Measurements from ENCODE around the gene GORASP1. TPM values are rescaled to one million over a fixed set of nuclear protein-coding genes. Genes with fewer than 3 reads are reported as not detected.

The GORASP1 gene
- total and polyA plus RNA-seq, 4 donors, result 11.8 to 39.4 (median 19.3) TPM

DNA sequence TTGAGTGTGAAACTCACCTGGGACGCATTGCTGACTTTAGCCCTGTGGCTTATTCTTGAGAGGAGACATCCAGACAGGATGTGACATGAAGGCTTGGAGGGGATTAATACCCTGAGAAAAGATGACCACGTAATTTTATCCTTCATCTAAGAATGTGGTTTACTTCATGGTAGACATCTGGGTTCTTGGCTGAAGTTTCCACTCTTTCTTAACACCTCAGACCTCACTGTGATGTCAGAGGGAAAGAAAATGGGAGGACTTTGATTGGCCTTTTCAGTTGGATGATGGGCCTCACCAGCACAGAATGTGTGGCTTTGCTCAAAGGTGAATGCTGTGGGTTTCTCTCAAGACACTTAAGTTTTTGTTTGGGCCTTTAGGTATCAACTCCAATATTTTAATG lies 16.5 kb downstream of the GORASP1 start:
- Histone ChIP-seq H3K27ac (ENCODE audit: low read depth in 1 of 2, low read length in 2 of 2) (no peak overlapping the region), H3K36me3 (ENCODE audit: control insufficient read depth in 4 of 4, insufficient read depth in 3 of 4, low read depth in 1 of 4, low read length in 3 of 4) (peaks cover 7 to 76% (median 51%) of the 10 kb centered on the region in 4 donors), H3K27me3 (ENCODE audit: control insufficient read depth in 4 of 4, insufficient read depth in 4 of 4, low read length in 3 of 4) (no peaks in the 10 kb centered on the region), H3K9ac (ENCODE audit: low read depth in 1 of 2, low read length in 2 of 2) (no peak overlapping the region), H3K4me1 (ENCODE audit: control insufficient read depth in 4 of 4, insufficient read depth in 4 of 4, low read length in 3 of 4) (no peaks in the 10 kb centered on the region), H3K4me3 (ENCODE audit: low read depth in 1 of 3, low read length in 3 of 3) (no peak overlapping the region), H3K9me3 (ENCODE audit: control insufficient read depth in 4 of 4, low read length in 3 of 4) (no peaks in the 10 kb centered on the region)
- DNase-seq (ENCODE audit: low spot score), result no peak
- WGBS, result 93% methylated on average over 2 of the region's 2 CpGs
- TF ChIP-seq HNF4A (conservative IDR thresholded peaks at IDR 0.05) (no peak), RAD21 (IDR thresholded peaks at IDR 0.05) (no peak), NR2F2 (IDR thresholded peaks at IDR 0.05) (no peak)

DNA sequence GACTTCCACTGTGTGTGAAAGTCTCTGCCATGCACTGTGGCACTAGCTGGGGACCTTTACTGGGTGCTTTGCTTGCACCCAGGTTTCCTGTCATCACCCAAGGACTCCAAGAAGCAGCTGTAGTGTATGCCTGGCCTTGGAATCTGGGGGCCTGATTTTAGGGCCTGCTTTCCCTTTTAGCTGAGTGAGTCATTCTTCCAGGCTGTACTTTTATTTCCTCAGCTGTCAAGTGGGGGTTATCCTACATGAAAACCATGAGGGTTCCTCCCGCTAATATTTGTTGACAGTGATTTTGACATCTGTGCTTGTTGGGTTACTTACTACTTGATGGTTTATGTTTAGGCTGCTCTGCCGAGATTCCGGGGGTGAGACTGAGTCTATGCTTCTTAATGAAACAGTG lies 18.5 kb downstream of the GORASP1 start:
- Histone ChIP-seq H3K27ac (ENCODE audit: low read depth in 1 of 2, low read length in 2 of 2) (no peak overlapping the region), H3K27me3 (ENCODE audit: control insufficient read depth in 4 of 4, insufficient read depth in 4 of 4, low read length in 3 of 4) (no peaks in the 10 kb centered on the region), H3K9me3 (ENCODE audit: control insufficient read depth in 4 of 4, low read length in 3 of 4) (no peaks in the 10 kb centered on the region), H3K4me3 (ENCODE audit: low read depth in 1 of 3, low read length in 3 of 3) (no peak overlapping the region), H3K4me1 (ENCODE audit: control insufficient read depth in 4 of 4, insufficient read depth in 4 of 4, low read length in 3 of 4) (no peaks in the 10 kb centered on the region), H3K9ac (ENCODE audit: low read depth in 1 of 2, low read length in 2 of 2) (no peak overlapping the region), H3K36me3 (ENCODE audit: control insufficient read depth in 4 of 4, insufficient read depth in 3 of 4, low read depth in 1 of 4, low read length in 3 of 4) (peaks cover 8 to 71% (median 46%) of the 10 kb centered on the region in 4 donors)
- no peak for TF ChIP-seq TAF1 (conservative IDR thresholded peaks at IDR 0.05)
- TF ChIP-seq RAD21 (IDR thresholded peaks at IDR 0.05), result no peak
- TF ChIP-seq, protein P1, sequence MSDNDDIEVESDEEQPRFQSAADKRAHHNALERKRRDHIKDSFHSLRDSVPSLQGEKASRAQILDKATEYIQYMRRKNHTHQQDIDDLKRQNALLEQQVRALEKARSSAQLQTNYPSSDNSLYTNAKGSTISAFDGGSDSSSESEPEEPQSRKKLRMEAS (IDR thresholded peaks at IDR 0.05), result no peak
- no peak for TF ChIP-seq RXRA (IDR thresholded peaks at IDR 0.05)
- TF ChIP-seq, protein P2, sequence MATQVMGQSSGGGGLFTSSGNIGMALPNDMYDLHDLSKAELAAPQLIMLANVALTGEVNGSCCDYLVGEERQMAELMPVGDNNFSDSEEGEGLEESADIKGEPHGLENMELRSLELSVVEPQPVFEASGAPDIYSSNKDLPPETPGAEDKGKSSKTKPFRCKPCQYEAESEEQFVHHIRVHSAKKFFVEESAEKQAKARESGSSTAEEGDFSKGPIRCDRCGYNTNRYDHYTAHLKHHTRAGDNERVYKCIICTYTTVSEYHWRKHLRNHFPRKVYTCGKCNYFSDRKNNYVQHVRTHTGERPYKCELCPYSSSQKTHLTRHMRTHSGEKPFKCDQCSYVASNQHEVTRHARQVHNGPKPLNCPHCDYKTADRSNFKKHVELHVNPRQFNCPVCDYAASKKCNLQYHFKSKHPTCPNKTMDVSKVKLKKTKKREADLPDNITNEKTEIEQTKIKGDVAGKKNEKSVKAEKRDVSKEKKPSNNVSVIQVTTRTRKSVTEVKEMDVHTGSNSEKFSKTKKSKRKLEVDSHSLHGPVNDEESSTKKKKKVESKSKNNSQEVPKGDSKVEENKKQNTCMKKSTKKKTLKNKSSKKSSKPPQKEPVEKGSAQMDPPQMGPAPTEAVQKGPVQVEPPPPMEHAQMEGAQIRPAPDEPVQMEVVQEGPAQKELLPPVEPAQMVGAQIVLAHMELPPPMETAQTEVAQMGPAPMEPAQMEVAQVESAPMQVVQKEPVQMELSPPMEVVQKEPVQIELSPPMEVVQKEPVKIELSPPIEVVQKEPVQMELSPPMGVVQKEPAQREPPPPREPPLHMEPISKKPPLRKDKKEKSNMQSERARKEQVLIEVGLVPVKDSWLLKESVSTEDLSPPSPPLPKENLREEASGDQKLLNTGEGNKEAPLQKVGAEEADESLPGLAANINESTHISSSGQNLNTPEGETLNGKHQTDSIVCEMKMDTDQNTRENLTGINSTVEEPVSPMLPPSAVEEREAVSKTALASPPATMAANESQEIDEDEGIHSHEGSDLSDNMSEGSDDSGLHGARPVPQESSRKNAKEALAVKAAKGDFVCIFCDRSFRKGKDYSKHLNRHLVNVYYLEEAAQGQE (IDR thresholded peaks at IDR 0.05), result no peak
- TF ChIP-seq, protein P3, sequence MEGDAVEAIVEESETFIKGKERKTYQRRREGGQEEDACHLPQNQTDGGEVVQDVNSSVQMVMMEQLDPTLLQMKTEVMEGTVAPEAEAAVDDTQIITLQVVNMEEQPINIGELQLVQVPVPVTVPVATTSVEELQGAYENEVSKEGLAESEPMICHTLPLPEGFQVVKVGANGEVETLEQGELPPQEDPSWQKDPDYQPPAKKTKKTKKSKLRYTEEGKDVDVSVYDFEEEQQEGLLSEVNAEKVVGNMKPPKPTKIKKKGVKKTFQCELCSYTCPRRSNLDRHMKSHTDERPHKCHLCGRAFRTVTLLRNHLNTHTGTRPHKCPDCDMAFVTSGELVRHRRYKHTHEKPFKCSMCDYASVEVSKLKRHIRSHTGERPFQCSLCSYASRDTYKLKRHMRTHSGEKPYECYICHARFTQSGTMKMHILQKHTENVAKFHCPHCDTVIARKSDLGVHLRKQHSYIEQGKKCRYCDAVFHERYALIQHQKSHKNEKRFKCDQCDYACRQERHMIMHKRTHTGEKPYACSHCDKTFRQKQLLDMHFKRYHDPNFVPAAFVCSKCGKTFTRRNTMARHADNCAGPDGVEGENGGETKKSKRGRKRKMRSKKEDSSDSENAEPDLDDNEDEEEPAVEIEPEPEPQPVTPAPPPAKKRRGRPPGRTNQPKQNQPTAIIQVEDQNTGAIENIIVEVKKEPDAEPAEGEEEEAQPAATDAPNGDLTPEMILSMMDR (IDR thresholded peaks at IDR 0.05; ENCODE audit: low read depth, low read length, missing input control), result no peak
- TF ChIP-seq FOXA2 (IDR thresholded peaks at IDR 0.05), result no peak
- no peak for TF ChIP-seq HNF4A (conservative IDR thresholded peaks at IDR 0.05)
- TF ChIP-seq, protein P4, sequence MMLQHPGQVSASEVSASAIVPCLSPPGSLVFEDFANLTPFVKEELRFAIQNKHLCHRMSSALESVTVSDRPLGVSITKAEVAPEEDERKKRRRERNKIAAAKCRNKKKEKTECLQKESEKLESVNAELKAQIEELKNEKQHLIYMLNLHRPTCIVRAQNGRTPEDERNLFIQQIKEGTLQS (IDR thresholded peaks at IDR 0.05), result no peak
- TF ChIP-seq, protein P5, sequence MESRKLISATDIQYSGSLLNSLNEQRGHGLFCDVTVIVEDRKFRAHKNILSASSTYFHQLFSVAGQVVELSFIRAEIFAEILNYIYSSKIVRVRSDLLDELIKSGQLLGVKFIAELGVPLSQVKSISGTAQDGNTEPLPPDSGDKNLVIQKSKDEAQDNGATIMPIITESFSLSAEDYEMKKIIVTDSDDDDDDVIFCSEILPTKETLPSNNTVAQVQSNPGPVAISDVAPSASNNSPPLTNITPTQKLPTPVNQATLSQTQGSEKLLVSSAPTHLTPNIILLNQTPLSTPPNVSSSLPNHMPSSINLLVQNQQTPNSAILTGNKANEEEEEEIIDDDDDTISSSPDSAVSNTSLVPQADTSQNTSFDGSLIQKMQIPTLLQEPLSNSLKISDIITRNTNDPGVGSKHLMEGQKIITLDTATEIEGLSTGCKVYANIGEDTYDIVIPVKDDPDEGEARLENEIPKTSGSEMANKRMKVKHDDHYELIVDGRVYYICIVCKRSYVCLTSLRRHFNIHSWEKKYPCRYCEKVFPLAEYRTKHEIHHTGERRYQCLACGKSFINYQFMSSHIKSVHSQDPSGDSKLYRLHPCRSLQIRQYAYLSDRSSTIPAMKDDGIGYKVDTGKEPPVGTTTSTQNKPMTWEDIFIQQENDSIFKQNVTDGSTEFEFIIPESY (IDR thresholded peaks at IDR 0.05), result no peak
- TF ChIP-seq JUND (IDR thresholded peaks at IDR 0.05), result no peak
- TF ChIP-seq SP1 (IDR thresholded peaks at IDR 0.05), result no peak
- no peak for TF ChIP-seq FOXA1 (IDR thresholded peaks at IDR 0.05)
- no peak for DNase-seq (ENCODE audit: low spot score)
- 95% methylated on average over 3 of the region's 3 CpGs for WGBS
